ENCODE data around the gene DIP2C. TPM values are rescaled to one million over a fixed set of nuclear protein-coding genes. Genes with fewer than 3 reads are reported as not detected.

DIP2C gene
- total and polyA plus RNA-seq, 2 experiments from 2014 or later: 9.1 to 15.8 TPM

DNA sequence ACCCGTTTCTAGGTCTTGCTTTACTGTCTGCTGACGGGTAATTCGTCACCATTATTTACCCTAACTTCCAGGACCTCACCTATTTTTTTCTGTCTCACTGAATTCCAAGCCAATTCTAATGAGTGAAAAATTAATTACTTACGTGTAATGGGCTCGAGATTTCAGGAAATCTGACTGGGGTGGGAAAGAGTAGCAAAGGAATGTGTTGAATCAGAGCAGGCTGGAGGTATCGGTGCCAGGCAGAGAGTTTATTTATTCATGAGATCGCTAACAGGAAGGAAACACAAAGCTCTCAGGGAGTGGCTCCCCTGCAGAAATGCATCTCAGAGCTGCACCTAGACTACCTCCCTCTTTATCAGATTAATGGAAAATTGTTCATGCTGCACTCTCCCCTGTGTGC, 4.0 kb upstream of the DIP2C start:
- Histone ChIP-seq H3K9me3 (ENCODE audit: low read depth) (no peaks in the 10 kb centered on the region), H3K27ac (no peak overlapping the region), H3K27me3 (peaks cover 12% of the 10 kb centered on the region), H3K4me3 (no peak overlapping the region), H3K36me3 (no peaks in the 10 kb centered on the region), H3K4me1 (ENCODE audit: low read depth) (no peaks in the 10 kb centered on the region)
- TF ChIP-seq, protein P1, sequence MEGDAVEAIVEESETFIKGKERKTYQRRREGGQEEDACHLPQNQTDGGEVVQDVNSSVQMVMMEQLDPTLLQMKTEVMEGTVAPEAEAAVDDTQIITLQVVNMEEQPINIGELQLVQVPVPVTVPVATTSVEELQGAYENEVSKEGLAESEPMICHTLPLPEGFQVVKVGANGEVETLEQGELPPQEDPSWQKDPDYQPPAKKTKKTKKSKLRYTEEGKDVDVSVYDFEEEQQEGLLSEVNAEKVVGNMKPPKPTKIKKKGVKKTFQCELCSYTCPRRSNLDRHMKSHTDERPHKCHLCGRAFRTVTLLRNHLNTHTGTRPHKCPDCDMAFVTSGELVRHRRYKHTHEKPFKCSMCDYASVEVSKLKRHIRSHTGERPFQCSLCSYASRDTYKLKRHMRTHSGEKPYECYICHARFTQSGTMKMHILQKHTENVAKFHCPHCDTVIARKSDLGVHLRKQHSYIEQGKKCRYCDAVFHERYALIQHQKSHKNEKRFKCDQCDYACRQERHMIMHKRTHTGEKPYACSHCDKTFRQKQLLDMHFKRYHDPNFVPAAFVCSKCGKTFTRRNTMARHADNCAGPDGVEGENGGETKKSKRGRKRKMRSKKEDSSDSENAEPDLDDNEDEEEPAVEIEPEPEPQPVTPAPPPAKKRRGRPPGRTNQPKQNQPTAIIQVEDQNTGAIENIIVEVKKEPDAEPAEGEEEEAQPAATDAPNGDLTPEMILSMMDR (IDR thresholded peaks at IDR 0.05; ENCODE audit: low read depth, low read length): no peak
- DNase-seq (ENCODE audit: low read depth in 1 of 2, low spot score in 1 of 2): peak in 1 of 2 donors; percentile 15

DNA sequence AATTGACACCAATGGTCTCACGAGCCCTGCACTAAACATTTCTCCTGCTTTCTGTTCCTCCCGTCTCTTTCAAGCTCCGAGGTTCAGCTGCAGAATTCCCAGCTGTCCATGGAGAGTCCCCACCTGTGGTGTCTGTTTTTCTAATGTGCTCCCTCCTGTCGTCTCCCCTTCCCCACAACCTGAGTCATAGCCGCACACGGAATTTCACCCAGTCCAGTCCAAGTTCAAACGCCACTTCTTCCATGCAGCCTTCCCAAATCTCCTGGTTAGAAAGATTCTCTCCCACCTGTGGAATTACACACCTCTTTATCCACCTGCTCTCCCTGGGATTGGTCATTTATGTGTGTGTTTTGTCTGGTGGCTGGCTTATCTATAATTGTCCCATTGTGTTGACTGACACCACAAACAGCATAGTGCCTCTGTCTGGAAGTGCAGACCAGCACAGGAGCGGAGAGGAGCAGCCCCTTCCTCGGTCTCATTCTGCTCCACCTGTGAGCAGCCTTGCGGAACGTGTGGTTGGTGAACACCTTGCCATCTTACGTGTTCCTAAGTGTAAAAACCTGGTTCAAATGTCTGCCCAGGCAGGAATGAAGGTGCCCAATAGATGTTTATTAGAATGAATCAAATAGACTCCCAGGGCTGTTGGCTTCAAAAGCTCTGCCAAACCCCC, 3.3 kb upstream of the DIP2C start:
- no peaks in the 10 kb centered on the region for H3K36me3 ChIP-seq
- TF ChIP-seq, protein P1 (IDR thresholded peaks at IDR 0.05; ENCODE audit: low read depth, low read length): no peak
- no peak overlapping the region for H3K4me3 ChIP-seq
- no peak for DNase-seq (ENCODE audit: low read depth in 1 of 2, low spot score in 1 of 2)
- no peak overlapping the region for H3K27ac ChIP-seq
- no peaks in the 10 kb centered on the region for H3K9me3 ChIP-seq (ENCODE audit: low read depth)
- H3K27me3 ChIP-seq: peaks cover 12% of the 10 kb centered on the region
- H3K4me1 ChIP-seq (ENCODE audit: low read depth): no peaks in the 10 kb centered on the region

DNA sequence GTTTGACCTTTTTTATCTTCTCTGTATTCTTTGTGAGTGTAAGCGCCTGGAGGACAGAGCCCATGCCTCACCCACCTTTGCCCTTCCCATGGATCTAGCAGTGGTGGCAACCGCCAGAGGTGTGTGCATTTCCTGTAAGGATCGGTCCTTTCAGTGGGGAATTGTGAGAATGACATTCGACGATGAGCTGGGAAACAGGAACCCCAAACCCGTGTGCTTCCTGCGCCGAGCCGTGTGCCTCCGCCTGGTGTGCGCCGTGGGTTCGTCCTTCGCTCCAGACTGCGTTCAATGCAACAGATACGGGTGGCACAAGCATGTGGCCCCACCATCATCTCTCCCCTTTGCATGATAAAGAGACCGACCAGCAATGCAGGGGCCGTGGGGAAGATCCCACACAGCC, 1.7 kb upstream of the DIP2C start:
- Histone ChIP-seq H3K27me3 (peaks cover 12% of the 10 kb centered on the region), H3K4me3 (no peak overlapping the region), H3K27ac (no peak overlapping the region), H3K9me3 (ENCODE audit: low read depth) (no peaks in the 10 kb centered on the region), H3K36me3 (no peaks in the 10 kb centered on the region), H3K4me1 (ENCODE audit: low read depth) (no peaks in the 10 kb centered on the region)
- DNase-seq (ENCODE audit: low read depth in 1 of 2, low spot score in 1 of 2): no peak
- TF ChIP-seq, protein P1 (IDR thresholded peaks at IDR 0.05; ENCODE audit: low read depth, low read length): no peak

DNA sequence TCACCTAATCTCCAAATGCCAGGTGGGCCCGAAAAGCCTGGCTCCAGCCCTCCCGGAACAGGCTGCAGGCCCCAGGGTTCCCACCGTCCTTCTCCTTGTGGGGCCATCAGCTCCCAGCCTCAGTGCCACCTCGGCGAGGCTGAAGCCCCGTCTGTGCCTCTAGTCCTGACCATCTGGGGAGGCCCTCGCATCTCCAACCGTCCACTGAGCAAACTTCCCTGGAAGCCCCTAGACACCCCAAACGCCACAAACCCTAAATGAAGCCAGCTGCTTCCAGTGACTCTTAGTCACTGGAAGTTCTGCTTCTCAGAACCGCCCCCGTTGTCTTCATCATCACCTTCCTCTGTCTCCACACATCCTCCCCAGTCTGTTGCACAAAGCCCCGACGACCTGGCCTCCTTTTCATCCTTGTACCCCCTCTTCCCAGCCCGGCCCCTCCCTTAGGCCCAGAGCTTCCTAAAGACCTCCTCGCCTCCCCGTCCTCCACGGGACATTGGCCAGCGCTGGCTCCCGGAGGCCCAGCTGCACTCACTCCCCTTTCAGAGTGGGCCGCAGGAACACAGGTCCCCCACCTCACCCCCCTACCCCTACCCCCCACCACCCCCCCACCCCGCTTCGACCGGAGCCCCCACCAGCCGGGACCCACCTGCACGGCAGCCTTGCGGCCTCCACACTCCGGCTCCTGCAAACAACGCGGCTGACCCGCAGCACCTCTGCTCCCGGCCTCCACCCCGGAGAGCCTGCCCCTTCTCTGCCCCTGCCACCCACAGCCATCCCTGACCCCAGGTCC, 1.1 kb upstream of the DIP2C start:
- Histone ChIP-seq H3K4me3 (peak overlapping the region; percentile 30), H3K27ac (peak overlapping the region; percentile 36), H3K9me3 (ENCODE audit: low read depth) (no peaks in the 10 kb centered on the region), H3K4me1 (ENCODE audit: low read depth) (no peaks in the 10 kb centered on the region), H3K27me3 (peaks cover 12% of the 10 kb centered on the region), H3K36me3 (no peaks in the 10 kb centered on the region)
- TF ChIP-seq, protein P1 (IDR thresholded peaks at IDR 0.05; ENCODE audit: low read depth, low read length): no peak
- no peak for DNase-seq (ENCODE audit: low read depth in 1 of 2, low spot score in 1 of 2)

DNA sequence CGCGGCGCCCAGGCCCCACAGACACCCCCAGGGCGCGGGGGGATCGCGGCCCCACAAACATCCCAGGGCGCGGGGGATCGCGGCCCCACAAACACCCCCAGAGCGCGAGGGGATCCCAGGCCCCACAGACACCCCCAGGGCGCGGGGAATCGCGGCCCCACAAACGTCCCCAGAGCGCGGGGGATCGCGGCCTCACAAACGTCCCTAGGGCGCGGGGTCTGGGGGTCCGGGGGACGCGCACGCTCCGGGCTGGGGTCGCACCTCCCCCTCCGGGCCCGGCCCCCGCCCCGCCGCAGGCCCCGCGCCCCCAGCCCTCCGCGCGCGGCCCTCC, 382 bp downstream of the DIP2C start:
- DNase-seq (ENCODE audit: low read depth in 1 of 2, low spot score in 1 of 2): no peak
- H3K4me3 ChIP-seq: peak overlapping the region; percentile 74
- TF ChIP-seq, protein P1 (IDR thresholded peaks at IDR 0.05; ENCODE audit: low read depth, low read length): no peak
- no peaks in the 10 kb centered on the region for H3K9me3 ChIP-seq (ENCODE audit: low read depth)
- H3K4me1 ChIP-seq (ENCODE audit: low read depth): no peaks in the 10 kb centered on the region
- peak overlapping the region; percentile 49 for H3K27ac ChIP-seq
- H3K27me3 ChIP-seq: peaks cover 11% of the 10 kb centered on the region
- H3K36me3 ChIP-seq: no peaks in the 10 kb centered on the region
